Stimulated activated CD4-positive, alpha-beta T cell treated with anti-CD3 and anti-CD28 coated beads, Interleukin-12 subunit alpha, Interleukin-12 subunit beta, amount 100 ng/mL, for 24 hours (primary cell): ENCODE measurements around the gene RAB24.
A peak's percentile ranks its signal among the peaks of the same experiment; 100 is the strongest.
"Not testable (repeated sequence)": the region's sequence is repeated elsewhere in the genome, so short reads cannot be mapped to it uniquely, and the experiment has no call there.

Source experiments
- DNase-seq, 2 experiments: peaks; one replicate each; pipeline ENCODE4 v3.0.0-alpha.2; 2020; ENCODE audit warnings: low read depth in 2 of 2

Gene RAB24

DNA sequence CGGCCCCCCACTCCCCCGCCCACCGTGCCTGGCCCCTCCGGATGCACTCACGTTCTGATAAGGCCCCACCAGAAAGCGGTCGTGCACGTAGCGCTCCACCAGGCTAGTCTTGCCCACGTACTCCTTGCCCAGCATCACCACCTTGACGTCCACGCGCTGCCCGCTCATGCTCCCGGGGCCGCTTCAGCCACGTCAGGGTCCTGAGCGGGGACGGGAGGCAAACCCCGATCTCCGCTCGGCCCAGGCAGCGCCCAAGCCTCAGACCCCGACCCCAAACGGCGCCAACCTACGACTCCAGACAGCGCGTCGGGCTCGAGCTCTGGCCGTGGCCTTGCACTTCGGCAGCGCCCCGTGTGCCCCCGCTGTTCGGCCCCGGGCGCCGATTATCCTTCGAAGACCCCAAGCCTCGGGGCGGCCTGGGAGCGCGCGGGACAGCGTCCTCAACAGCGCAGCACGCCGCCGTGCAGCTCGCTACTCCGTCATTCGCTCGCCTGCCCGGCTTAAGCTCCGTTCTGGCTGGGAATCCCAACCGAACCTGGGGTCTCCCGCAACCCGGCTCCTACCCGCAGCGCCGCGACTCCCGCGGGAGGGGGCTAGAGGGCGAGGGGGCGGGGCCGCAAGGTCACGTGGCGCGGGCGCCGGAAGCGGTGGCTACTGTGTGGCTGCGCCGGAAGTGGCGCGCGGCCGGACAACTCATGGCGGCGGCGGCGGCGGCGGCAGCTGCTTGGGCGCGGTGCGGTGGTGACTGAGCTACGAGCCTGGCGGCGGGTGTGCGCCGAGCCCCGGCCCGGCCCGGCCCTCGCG lies at the start of gene RAB24, which contains the start of gene PRELID1:
Gene RAB24, minus strand, starts transcription at position 599 of the 804 bp plus-strand sequence. Its CDS starts 431 bp downstream, at position 168.
Gene PRELID1, plus strand, starts transcription at position 679 of the 804 bp plus-strand sequence. CDS start 187 bp downstream, outside the sequence.
- peak; percentile 76 to 85 for DNase-seq

DNA sequence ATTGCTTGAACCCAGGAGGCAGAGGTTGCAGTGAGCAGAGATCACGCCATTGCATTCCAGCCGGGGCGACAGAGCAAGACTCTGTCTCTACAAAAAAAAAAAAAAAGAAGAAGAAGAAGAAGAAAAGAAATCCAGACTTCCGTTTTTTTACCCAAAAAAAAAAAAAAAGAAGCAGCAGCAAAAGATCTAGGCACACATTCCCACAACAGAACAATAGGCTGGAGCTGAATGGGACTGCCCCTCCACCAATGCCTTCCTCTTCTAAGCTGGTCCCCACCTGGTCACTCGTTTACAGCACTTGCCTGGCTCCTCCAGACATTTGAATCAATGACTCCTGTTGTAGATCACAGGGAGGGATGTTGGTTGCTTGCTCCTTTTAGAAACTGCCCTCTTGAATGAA lies 49.6 kb upstream of the RAB24 start:
- DNase-seq: no peak

DNA sequence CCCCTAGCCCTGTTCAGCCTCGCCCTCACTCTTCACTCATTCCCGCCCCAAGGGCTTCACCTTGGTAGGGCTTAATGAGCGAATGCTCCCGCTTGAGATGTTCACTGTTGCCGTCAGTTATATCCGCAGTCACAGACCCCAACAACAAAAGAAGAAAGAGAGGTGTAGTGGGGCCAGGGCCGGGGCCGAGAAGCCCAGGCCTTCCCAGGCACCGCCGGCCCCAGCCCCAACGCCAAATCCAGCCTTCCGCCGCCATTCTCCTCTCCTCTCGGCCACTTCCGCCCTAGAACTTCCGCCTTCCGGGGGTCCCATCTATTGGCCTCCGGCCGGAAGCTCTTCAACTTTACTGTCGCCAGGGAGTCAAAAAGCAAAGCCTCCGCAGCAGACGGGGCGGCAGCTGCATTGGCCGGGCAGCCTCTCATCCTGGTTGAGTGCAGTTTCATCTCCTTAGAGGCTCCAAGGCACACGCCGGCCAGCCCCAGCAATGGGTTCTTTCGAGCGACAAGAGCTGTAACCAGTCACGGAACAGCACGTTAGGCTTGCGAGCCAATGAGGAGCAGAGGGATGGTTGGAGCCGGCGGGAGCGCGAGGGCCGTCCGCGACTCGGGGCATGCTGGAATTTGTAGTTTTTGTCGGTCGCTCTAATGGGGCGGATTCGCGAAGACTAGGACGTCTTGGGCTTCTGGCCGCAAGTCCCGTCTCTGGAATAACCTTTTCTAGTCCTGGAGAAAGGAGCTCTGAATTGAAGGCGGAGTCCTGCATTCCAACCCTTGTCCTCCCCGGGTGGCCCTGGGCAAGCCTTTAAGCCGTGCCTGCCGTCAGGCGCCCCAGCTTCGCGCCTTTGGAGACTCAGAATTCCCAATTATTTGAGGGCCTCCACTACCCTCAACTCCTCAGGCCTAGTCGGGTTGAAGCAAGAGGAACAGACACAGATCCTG lies 48.1 kb upstream of the RAB24 start, which contains the start of gene LMAN2:
Gene LMAN2, minus strand, starts transcription at position 277 of the 938 bp plus-strand sequence. Its CDS starts 21 bp downstream, at position 256.
- peak; percentile 85 to 86 for DNase-seq

DNA sequence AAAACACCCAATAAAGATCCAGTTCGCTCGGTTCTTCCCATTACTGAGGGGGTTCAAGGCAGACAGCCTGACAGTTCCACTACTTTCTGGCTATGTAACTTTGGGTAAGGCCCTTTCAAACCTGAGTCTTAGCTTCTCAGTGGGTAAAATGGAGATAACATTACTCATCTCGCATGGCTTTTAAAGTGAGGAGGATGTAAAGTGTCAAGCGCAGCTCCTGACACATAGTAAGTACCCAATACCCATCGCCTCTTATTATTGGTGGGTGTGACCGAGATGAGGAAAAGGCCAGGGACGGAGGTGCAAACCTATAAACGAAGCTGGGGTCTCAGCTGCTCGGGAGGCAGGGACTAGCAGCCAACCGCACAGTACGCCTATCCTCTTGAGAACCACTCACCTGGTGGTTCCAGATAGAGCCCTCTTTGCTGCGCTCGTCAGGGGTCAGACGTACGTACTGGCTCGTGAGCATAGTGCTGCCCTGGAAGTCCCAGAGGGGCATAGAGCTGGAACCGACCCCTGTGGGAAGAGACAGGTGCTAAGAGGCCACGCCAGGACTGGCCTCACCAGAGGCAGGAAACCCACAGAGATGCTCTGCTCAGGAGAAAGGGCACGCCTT lies 47.4 kb upstream of the RAB24 start:
- DNase-seq: no peak

DNA sequence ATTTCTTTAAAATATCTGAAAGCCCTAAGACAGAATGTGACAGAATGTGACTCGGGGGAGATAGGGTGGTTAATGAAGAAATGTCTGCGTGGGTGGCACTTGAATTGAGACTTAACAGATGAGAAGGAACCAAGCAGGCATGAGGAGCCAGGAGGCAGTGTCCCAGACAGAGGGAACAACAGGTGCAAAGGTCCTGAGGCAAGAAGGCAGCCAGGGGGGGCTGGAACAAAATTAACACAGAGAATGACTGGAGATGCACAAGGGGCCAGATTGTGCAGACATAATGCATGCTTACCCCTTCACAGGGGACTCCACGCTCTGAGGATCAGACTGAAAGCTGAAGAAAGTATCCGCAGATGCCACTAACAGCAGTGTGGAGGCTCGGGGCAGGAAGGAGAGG lies 46.2 kb upstream of the RAB24 start:
- DNase-seq: no peak

DNA sequence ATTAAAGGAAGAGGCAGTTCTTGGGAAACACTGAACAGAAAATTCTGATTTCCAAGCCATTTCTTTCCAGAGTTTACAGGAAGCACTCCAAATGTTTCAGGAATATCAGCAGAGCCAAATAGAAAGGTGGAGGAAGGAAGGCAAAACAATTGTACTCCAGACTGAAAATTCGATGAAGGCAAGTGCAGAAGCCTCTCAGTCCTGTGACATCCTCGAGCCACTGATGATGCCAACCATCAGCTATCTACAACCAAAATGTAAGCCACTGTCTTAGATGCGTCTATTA lies 45.8 kb upstream of the RAB24 start:
- DNase-seq: no peak

DNA sequence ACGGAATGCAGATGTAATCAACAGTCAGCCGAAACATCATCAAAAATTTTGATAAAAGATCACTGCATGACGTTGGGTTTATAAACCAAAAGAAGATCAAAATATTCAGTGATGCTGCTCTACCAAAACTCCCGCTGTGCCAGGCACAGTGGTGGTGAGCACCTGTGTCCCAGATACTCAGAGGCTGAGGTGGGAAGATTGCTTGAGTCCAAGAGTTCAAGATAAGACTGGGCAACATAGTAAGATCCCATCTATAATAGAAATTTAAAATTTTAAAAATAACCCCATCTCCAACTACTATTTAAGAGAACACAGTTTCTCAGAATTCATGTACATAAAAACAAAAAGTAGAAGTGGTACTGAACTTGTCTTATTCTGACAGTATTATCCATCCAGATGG lies 44.2 kb upstream of the RAB24 start:
- DNase-seq: no peak

DNA sequence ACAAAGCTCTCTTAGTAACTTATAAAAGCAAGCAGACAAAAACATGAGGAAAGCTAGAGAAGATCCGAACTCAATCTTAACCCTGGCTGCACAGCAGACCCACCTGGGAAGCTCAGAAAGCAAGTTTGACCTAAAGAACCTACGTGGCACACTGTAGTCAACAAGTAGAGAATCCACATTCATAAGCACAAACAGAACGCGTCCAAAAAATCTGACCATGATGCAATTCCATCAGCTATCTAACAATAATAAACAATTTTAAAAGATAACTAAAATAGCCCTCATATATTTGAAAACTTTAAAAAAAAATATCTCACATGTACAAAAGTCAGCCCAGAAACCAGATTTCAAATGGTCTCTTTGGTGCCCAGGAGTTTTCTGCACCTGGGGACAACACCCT lies 43.3 kb upstream of the RAB24 start:
- DNase-seq: no peak

DNA sequence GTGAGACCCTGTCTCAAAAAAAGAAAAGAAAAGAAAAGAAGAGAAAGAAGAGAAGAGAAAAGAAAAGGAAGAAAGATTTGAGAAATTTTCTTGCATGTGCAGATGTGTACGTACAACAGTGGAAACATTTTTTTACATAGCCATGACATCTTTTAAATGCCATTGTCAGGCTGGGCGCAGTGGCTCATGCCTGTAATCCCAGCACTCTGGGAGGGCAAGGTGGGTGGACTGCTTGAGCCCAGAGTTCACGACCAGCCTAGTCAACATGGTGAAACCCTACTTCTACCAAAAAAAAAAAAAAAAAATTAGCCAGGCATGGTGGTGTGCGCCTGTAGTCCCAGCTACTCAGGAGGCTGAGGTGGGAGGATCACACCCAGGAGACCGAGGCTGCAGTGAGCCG lies 41.4 kb upstream of the RAB24 start:
- DNase-seq: no peak

DNA sequence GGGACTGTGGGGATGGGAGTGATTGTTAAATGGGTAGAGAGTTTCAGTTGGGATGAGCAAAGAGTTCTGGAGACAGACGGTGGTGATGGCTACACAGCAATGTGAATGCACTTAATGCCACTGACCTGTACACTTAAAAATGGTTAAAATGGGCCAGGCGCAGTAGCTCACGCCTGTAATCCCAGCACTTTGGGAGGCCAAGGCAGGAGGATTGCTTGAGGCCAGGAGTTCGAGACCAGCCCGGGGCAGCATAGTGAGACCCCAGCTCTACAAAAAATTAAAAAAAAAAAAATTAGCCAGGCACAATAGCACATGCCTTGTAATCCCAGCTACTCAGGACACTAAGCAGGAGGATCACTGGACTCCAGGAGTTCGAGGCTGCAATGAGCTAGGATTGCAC lies 40.3 kb upstream of the RAB24 start:
- DNase-seq: no peak

DNA sequence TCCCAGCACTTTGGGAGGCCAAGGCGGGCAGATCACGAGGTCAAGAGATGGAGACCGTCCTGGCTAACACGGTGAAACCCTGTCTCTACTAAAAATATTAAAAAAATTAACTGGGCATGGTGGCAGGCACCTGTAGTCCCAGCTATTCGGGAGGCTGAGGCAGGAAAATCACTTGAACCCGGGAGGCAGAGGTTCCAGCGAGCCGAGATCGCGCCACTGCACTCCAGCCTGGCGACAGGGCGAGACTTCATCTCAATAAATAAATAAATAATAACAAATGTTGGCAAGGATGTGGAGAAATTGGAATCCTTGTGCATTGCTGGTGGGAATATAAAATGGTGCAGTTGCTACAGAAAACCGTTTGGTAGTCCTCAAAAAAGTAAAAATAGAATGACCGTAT lies 39.5 kb upstream of the RAB24 start:
- DNase-seq: not testable (repeated sequence)

DNA sequence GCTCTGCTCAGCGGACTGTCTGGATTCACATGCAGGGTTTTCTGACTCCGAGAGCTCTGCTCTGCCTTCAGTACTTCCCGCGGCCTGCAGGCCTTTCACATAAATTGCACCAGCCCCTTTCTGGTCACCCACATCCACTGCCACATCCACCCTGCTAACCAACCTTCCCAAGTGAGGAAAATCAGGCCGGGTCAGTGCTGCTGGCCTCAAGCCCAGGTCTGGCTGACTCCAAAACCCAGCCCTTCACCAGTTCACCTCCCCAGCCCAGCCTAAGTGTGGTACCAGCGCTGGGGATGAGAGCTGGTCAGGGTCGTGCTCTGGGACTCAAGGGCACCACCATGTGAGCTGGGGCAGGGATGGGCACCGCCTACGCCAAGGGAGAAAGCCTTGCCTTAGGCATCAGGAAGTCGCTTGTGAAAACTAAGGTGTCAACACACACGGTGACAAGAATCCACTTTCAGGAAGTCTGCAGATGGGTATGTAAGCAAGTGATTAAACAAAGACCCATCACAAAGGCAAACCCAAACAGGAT lies 35.7 kb upstream of the RAB24 start:
- DNase-seq: no peak

DNA sequence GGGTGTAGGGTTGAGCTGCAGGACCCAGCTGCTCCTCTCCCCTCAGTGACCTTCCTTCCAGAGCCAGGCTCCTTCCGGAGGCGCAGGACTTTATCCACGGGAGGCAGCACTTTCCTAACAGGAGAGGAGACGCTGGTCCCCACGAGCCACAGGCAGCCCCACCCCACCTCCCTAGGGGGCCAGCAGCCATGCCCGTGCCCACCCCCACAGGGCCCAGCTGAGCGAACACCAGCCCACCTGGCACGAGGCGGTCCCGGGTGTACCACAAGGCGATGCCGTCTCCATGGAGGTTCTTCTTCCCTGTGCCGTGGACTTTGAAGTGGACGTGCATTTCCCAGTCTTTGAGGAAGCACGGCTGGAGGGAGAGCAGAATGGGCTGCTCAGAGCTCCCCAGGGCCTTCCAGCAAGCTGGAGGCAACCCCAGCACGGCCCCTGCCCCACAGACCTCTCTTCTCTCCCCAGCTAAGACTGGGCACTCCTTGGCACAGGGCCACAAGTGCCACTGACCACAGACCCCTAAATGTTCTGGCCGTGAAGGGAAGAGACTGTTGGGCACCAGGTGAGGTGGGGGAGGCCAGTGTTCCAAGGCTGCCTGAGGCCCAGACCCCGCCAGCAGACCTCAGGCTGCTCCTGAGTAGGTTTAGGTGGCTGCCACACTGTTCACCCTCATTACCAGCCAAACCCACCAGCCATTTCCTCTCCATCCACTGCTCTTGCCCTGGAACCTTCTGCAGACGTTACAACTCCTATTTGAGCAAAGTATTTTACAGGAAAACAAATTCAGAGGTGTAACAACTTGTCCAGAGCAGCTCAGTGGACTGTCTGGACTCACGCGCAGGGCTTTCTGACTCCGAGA lies 35.0 kb upstream of the RAB24 start:
- DNase-seq: no peak

DNA sequence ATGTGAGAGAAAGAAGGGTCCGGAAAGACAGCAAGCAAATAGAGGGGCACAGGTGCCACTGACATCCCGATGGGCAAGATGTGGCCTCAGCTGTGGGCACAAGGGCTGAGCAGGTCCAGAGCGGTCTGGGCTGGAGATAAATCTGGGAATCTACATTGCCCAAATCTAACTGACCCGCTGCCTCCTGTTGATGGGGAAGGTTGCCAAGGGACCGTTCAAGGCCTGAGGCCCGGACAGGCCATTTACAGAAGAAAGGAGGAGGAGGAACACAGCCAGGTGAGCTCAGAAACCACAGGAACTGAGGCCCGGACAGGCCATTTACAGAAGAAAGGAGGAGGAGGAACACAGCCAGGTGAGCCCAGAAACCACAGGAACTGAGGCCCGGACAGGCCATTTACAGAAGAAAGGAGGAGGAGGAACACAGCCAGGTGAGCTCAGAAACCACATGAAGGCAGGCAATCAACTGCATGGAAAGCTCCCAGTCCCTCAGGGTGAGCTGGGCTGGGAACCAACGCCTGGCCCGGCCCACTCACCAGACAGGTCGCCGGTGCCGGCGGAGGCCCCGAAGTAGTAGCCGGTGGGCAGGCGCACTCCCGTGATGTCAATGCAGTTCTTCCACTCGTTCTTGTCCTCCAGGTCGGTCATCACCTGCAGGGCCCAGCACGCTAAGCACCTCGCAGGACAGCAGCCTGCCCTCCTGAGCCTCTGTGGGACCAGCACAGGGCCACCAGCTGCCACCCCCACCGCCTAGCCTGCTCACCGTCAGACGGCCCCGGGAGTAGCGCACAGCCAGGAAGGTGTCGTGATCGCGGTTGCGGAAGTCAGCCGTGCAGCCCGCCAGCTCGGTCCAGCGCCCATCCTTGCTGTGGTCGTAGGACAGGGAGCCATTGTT lies 33.3 kb upstream of the RAB24 start:
- no peak for DNase-seq

DNA sequence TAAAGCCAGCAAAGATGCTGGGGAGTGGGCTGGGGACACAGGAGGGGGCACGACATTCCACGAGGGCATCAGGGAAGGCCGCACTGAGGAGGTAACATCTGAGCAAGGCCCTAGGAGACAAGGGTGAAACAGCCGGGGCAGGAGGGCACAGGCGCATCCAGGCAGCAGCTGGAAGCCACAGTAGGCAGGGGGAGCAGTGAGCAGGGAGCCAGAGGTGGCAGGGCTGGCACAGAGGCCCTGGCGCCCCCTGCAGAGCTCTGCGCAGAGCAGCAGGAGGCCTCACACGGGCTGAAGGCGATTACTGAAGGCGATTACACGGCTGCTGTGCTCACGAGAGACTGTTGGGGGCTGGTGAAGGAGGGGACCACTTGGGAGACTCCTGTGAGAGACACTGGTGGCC lies 32.6 kb upstream of the RAB24 start:
- no peak for DNase-seq

DNA sequence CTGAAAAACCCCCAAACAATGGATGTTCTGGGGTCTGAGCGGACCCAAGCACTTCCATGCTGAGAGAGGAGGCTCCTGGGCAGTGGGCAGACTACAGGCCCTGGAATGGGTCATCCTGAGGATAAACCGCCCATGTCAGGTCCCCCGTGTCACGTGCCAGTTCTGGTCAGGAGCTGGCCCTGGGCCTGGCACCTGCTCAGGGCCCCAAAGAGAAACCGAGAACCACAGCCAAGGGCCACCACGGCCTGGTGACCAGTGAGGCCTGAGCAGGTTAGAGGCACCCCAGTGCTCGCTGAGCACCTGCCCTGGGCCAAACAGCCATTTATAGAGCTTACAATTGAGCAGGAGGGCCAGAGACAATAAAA lies 32.2 kb upstream of the RAB24 start:
- DNase-seq: no peak

DNA sequence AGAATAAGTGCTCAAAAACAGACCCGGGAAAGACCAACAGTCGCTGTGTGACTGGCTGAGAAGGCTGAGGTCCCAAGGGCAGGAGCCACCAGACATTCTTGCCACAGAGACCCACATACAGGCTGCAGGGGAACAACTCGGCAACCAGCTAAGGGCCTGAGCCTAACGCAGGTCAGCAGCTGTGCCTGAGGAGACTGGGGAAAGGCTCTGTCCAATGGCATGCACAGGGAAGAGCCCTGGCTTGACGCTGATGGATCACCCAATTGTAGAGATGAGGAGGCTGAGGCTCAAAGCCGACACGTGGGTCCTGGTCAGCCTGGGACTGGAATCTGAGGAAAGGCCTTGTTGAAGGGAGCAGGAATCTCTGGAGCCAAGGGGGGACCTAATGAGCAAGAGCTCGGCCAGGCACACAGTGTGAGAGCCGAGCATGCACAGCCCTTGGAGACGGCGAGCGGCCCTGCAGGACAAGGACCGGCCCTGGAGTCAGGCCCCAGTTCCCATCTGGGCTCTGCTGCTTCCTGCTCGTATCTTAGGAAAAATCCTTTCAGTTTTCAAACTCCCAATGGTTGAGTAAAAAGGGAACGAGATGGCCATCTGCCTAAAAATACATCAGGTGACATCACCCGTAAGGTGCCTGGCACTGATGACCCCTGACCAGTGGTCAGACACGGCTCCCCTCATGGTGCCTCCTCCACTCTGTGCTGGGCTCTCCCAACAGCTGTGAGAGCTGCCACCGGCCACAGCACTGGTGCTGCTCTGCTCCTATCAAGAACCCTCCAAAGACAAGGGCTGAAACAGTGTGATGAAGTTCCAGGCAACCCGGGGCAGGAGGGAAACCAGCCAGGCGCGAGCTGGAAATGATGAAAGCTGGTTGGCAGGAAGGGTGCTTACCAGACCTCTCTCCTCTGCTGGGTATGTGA lies 31.5 kb upstream of the RAB24 start:
- no peak for DNase-seq

DNA sequence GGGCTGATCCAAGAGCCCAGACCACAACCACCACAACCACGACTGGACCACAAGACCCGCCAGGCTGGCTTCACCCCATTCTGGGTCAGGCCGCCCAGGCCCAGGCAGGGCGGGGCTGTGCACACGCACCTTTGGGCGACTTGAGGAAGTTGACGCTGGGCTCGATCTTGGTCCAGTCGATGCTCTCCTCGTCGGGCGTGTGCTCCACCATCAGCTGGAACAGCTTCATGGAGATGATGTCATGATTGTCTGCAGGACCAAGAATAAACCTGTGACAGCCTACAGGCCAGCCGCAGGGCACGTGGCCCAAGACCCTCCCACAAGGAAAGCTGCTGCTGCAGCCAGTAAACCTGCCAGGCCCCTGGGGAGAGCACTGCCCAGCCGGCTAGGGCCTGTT lies 30.6 kb upstream of the RAB24 start:
- no peak for DNase-seq
